Right lobe of liver (tissue), 4 donors: ENCODE measurements around the gene C6orf163.
A peak's percentile ranks its signal among the peaks of the same experiment; 100 is the strongest.

Experiments
- CTCF ChIP-seq, 4 donors: fragments of 200-600 bp in 3 of 4; fragments of 450-650 bp in 1 of 4; IDR thresholded peaks; one replicate each; pipeline versions ENCODE4 v1.5.1 to v1.8.0; 2016 to 2022; ENCODE audit warnings: antibody characterized with exemption in 4 of 4, mild to moderate bottlenecking in 2 of 4
- POLR2A ChIP-seq: fragments of 450-650 bp; IDR thresholded peaks from one replicate; pipeline ENCODE4 v1.6.1; 2017; ENCODE audit warnings: antibody characterized with exemption, mild to moderate bottlenecking
- donor health status: DM: no; HTN: no; CAD: no.
- donor health status: DM: no; HTN: no; CAD: no.
- donor health status: DM: no; HTN: yes; CAD: no.

DNA sequence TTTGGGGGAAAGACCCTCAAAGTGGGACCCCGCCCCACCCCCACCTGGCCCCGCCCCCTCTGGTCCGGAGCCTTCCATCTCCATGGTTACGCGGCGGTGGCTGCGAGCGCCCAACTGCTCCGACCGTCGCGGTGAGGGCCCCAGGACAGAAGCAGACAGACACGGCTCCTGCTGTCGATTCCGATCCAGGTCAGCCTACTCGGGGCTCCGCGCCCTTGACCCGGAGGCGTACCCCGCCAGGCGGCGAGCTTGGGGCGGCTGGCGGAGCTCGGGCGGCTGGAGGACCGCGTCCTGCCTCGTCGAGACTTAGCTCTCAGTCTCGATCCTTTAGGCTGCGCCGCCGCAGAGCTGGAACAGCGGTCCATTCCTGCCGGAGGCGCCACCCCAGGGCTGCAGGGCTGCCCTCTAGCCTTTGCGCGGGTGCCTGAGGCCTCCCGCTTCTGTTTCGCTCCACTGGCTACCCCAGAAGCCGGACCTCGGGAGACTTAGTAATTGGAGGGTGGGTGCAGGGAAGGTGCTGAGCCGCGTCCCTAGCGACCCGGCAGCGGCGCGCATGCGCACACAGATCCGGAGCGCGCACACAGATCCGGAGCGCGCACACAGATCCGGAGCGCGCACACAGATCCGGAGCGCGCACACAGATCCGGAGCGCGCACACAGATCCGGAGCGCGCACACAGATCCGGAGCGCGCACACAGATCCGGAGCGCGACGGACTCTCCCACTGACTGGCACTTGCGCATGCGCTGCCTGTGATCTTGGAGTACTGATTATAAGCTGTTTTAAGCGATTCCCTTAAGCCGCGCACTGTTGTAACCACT, 63.5 kb downstream of the C6orf163 start, which contains the start of gene CFAP206:
- TF ChIP-seq CTCF (IDR thresholded peaks at IDR 0.05), result peak in 1 of 4 donors; percentile 11
- TF ChIP-seq POLR2A, result no peak
